PFSK-1 (cell line): ENCODE results near the gene CLDND2.
A peak's percentile ranks its signal among the peaks of the same experiment; 100 is the strongest.

Experiments used
- FOXP2 ChIP-seq: optimal IDR thresholded peaks from 2 replicates; pipeline ENCODE3; 2011; ENCODE audit warnings: borderline replicate concordance, control low read depth, inconsistent platforms; ENCODE audit not compliant: insufficient read depth; ENCODE audit errors: extremely low read length, extremely low read depth
- POLR2AphosphoS5 ChIP-seq: IDR thresholded peaks from 2 replicates; pipeline ENCODE4 v1.6.1; 2012; ENCODE audit warnings: low read depth, mild to moderate bottlenecking, control low read depth, low read length, moderate library complexity
- SIN3A ChIP-seq: IDR thresholded peaks from 2 replicates; pipeline ENCODE4 v1.6.1; 2012; ENCODE audit warnings: mild to moderate bottlenecking, low read length, moderate library complexity, borderline replicate concordance; ENCODE audit not compliant: insufficient read depth
- TAF1 ChIP-seq: IDR thresholded peaks from 2 replicates; pipeline ENCODE4 v1.6.1; 2012; ENCODE audit warnings: low read length, control low read depth, borderline replicate concordance; ENCODE audit not compliant: insufficient read depth
- TF ChIP-seq, protein P1 (sequence below), 2 experiments: IDR thresholded peaks; 2 replicates each; pipeline versions ENCODE4 v1.6.1 to v1.8.0; 2011 to 2012; ENCODE audit warnings: low read depth in 2 of 2, low read length in 2 of 2, control low read depth in 1 of 2, inconsistent platforms in 1 of 2, mild to moderate bottlenecking in 1 of 2, moderate library complexity in 1 of 2; ENCODE audit not compliant: insufficient read depth in 1 of 2

DNA sequence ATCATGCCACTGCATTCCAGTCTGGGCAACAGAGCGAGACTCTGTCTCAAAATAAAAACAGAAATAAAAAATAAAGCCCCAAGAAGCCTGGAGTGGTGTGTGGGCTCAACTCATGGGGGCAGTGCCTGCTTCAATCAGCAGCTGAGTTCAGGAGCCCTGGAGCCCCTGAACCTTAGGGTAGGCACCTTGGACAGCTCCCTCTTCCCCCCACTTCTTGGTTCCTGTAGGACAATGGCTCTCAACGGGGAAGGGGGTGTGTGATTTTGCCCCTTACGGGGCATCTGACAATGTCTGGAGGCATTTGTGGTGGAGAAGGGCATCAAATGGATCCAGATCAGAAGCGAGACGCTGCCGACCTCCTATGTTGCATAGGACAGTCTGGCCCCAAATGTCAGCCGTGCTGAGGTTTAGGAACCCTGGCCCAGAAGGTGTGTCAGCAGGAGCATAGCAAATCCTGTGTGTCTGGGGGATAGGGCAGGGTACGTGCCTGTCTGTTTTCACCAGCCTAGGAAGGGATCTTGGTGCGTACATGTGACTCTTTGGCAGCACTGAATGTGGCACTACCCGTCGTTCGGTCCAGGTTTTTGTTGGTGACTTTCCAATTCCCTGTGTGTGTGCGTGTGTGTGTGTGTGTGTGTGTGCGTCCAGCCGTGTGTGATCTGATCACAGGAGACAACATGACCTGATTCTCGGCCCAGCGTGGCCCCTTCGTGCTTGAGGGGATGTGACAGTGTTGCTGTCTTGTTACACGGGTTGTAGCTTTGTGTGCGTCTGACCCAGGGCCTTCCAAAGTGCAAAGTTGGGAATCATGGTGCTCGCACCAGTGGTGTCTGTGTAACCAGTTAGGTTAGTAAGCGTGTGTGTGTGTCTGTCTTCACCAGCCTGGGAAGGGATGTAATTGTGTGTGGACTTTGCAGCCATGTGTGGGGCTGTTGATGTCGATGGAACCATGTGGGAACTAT, 49.8 kb downstream of the CLDND2 start:
- TF ChIP-seq TAF1 (no peak), POLR2AphosphoS5 (no peak), FOXP2 (no peak), SIN3A (no peak)
- TF ChIP-seq, protein P1, sequence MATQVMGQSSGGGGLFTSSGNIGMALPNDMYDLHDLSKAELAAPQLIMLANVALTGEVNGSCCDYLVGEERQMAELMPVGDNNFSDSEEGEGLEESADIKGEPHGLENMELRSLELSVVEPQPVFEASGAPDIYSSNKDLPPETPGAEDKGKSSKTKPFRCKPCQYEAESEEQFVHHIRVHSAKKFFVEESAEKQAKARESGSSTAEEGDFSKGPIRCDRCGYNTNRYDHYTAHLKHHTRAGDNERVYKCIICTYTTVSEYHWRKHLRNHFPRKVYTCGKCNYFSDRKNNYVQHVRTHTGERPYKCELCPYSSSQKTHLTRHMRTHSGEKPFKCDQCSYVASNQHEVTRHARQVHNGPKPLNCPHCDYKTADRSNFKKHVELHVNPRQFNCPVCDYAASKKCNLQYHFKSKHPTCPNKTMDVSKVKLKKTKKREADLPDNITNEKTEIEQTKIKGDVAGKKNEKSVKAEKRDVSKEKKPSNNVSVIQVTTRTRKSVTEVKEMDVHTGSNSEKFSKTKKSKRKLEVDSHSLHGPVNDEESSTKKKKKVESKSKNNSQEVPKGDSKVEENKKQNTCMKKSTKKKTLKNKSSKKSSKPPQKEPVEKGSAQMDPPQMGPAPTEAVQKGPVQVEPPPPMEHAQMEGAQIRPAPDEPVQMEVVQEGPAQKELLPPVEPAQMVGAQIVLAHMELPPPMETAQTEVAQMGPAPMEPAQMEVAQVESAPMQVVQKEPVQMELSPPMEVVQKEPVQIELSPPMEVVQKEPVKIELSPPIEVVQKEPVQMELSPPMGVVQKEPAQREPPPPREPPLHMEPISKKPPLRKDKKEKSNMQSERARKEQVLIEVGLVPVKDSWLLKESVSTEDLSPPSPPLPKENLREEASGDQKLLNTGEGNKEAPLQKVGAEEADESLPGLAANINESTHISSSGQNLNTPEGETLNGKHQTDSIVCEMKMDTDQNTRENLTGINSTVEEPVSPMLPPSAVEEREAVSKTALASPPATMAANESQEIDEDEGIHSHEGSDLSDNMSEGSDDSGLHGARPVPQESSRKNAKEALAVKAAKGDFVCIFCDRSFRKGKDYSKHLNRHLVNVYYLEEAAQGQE (IDR thresholded peaks at IDR 0.05; ENCODE audit: insufficient read depth in 1 of 2, low read depth in 2 of 2, low read length in 2 of 2) = peak; percentile 69 to 91
